Lower leg skin (tissue), 3 donors: ENCODE measurements around the gene TCP10L.

Source experiments
- CTCF ChIP-seq, 3 donors: fragments of 450-650 bp; IDR thresholded peaks; one replicate each; pipeline ENCODE4 v1.5.1; 2016; ENCODE audit warnings: antibody characterized with exemption in 3 of 3, mild to moderate bottlenecking in 3 of 3, moderate library complexity in 2 of 3
- POLR2A ChIP-seq, 2 donors: fragments of 450-650 bp; IDR thresholded peaks; one replicate each; pipeline ENCODE4 v1.6.1; 2016 to 2017; ENCODE audit warnings: antibody characterized with exemption in 2 of 2, mild to moderate bottlenecking in 1 of 2, moderate library complexity in 1 of 2

- TF ChIP-seq CTCF (IDR thresholded peaks at IDR 0.05), result no peak
- TF ChIP-seq POLR2A (IDR thresholded peaks at IDR 0.05), result no peak
Measured at GRCh38 chr21:32590130-32590529, 4.8 kb upstream of the TCP10L start.
